WTC11 (cell line): ENCODE data around the gene DNAH11. TPM values are rescaled to one million over a fixed set of nuclear protein-coding genes. Genes with fewer than 3 reads are reported as not detected.

Experiments
- ATAC-seq: fragments of 200-7000 bp; cut with Tn5 transposase; 2 replicates; pipeline ENCODE4 v1.10.0; 2021; ENCODE audit warnings: mild to moderate bottlenecking, moderate library complexity
- CTCF ChIA-PET: fragments of 300-600 bp; sonication (Branson Sonifier 250); formaldehyde crosslinking; loops from one replicate; lab custom pipeline; 2021; ENCODE audit warnings: antibody characterized with exemption; lab: Charles Lee
- POLR2A ChIA-PET: fragments of 350-600 bp; sonication (Branson Sonifier 250); formaldehyde crosslinking; loops from one replicate; lab custom pipeline; 2021; ENCODE audit warnings: antibody characterized with exemption; lab: Charles Lee
- DNase-seq: peaks from one replicate; pipeline ENCODE4 v3.0.0; 2021; ENCODE audit warnings: low spot score
- H3K27ac Mint-ChIP-seq: 2 replicates; pipeline ENCODE4 v1.8.0; 2021; ENCODE audit warnings: mixed read lengths
- H3K27me3 Mint-ChIP-seq: 2 replicates; pipeline ENCODE4 v1.8.0; 2021; ENCODE audit warnings: low read depth, mild to moderate bottlenecking, moderate library complexity, mixed read lengths
- H3K36me3 Mint-ChIP-seq: 2 replicates; pipeline ENCODE4 v1.8.0; 2021; ENCODE audit warnings: mixed read lengths
- H3K4me1 Mint-ChIP-seq: 2 replicates; pipeline ENCODE4 v1.8.0; 2022; ENCODE audit warnings: mixed read lengths
- H3K4me3 Mint-ChIP-seq: 2 replicates; pipeline ENCODE4 v1.8.0; 2021; ENCODE audit warnings: mild to moderate bottlenecking, moderate library complexity, mixed read lengths
- H3K9me3 Mint-ChIP-seq: 2 replicates; pipeline ENCODE4 v1.8.0; 2021; ENCODE audit warnings: mixed read lengths
- ARID4B ChIP-seq: sonication (generic); formaldehyde crosslinking; IDR thresholded peaks from 2 replicates; pipeline ENCODE4 v1.8.0; 2023; ENCODE audit warnings: missing genetic modification reagents, mild to moderate bottlenecking, borderline replicate concordance
- ATF2 ChIP-seq: sonication (generic); formaldehyde crosslinking; IDR thresholded peaks from 2 replicates; pipeline ENCODE4 v1.8.1; 2022; ENCODE audit warnings: low read depth, missing genetic modification reagents, borderline replicate concordance
- ATF6 ChIP-seq: sonication (generic); formaldehyde crosslinking; IDR thresholded peaks from 2 replicates; pipeline ENCODE4 v1.8.1; 2023; ENCODE audit warnings: mild to moderate bottlenecking, missing genetic modification reagents
- CDX4 ChIP-seq: fragments of 250-450 bp; sonication (Bioruptor Pico); IDR thresholded peaks from 2 replicates; pipeline ENCODE4 v1.9.0; 2021; ENCODE audit warnings: moderate library complexity, mild to moderate bottlenecking, inconsistent platforms, borderline replicate concordance
- CREM ChIP-seq: sonication (generic); formaldehyde crosslinking; IDR thresholded peaks from 2 replicates; pipeline ENCODE4 v1.8.1; 2022; ENCODE audit warnings: mild to moderate bottlenecking, missing genetic modification reagents, moderate library complexity
- CTCF ChIP-seq: fragments of 200-600 bp; IDR thresholded peaks from 2 replicates; pipeline ENCODE4 v1.8.0; 2022; ENCODE audit warnings: antibody characterized with exemption
- E2F5 ChIP-seq: sonication (generic); formaldehyde crosslinking; IDR thresholded peaks from 2 replicates; pipeline ENCODE4 v1.8.1; 2022; ENCODE audit warnings: mild to moderate bottlenecking, moderate library complexity, missing genetic modification reagents
- ELF4 ChIP-seq: sonication (generic); formaldehyde crosslinking; IDR thresholded peaks from 2 replicates; pipeline ENCODE4 v1.8.1; 2022; ENCODE audit warnings: low read depth, mild to moderate bottlenecking, moderate library complexity, missing genetic modification reagents
- FOXK1 ChIP-seq: sonication (generic); formaldehyde crosslinking; IDR thresholded peaks from 2 replicates; pipeline ENCODE4 v1.8.0; 2022; ENCODE audit warnings: mild to moderate bottlenecking, moderate library complexity, missing genetic modification reagents
- FOXP4 ChIP-seq: sonication (generic); formaldehyde crosslinking; IDR thresholded peaks from 2 replicates; pipeline ENCODE4 v1.8.0; 2022; ENCODE audit warnings: mild to moderate bottlenecking, missing genetic modification reagents
- GRHL2 ChIP-seq: fragments of 250-450 bp; sonication (Bioruptor Pico); IDR thresholded peaks from 2 replicates; pipeline ENCODE4 v1.8.0; 2022; ENCODE audit warnings: mild to moderate bottlenecking, moderate library complexity; ENCODE audit not compliant: insufficient replicate concordance, severe bottlenecking
- IRF1 ChIP-seq: sonication (generic); formaldehyde crosslinking; IDR thresholded peaks from 2 replicates; pipeline ENCODE4 v1.8.0; 2023; ENCODE audit warnings: missing genetic modification reagents
- MXD4 ChIP-seq: fragments of 250-450 bp; sonication (Bioruptor Pico); IDR thresholded peaks from 2 replicates; pipeline ENCODE4 v1.8.0; 2021; ENCODE audit warnings: mild to moderate bottlenecking, moderate library complexity, borderline replicate concordance
- SMAD3 ChIP-seq: sonication (generic); formaldehyde crosslinking; IDR thresholded peaks from 2 replicates; pipeline ENCODE4 v1.8.0; 2022; ENCODE audit warnings: missing genetic modification reagents, mild to moderate bottlenecking, borderline replicate concordance
- TEAD1 ChIP-seq: sonication (generic); formaldehyde crosslinking; IDR thresholded peaks from 2 replicates; pipeline ENCODE4 v1.8.0; 2022; ENCODE audit warnings: mild to moderate bottlenecking, missing genetic modification reagents
- USF1 ChIP-seq: sonication (generic); formaldehyde crosslinking; IDR thresholded peaks from 2 replicates; pipeline ENCODE4 v1.8.0; 2022; ENCODE audit warnings: mild to moderate bottlenecking, missing genetic modification reagents
- ZNF219 ChIP-seq: sonication (generic); formaldehyde crosslinking; IDR thresholded peaks from 2 replicates; pipeline ENCODE4 v1.8.0; 2023; ENCODE audit warnings: missing genetic modification reagents, mild to moderate bottlenecking, borderline replicate concordance
- ZNF232 ChIP-seq: sonication (generic); formaldehyde crosslinking; IDR thresholded peaks from 2 replicates; pipeline ENCODE4 v1.8.0; 2022; ENCODE audit warnings: mild to moderate bottlenecking, missing genetic modification reagents
- ZSCAN18 ChIP-seq: fragments of 250-450 bp; sonication (Bioruptor Pico); IDR thresholded peaks from 2 replicates; pipeline ENCODE4 v2.1.2; 2022; ENCODE audit warnings: mild to moderate bottlenecking, moderate library complexity
- total RNA-seq: library from RNA; stranded (reverse); gene quantifications from 3 replicates; pipeline ENCODE4 v1.2.3, GENCODE V29; 2021

DNAH11 gene
- total RNA-seq, 1 experiment from 2014 or later, result 6.4 TPM

- H3K27ac Mint-ChIP-seq, result 0 out of 2 replicates have a peak overlapping the region, but pooled peaks have one; percentile 73
- DNase-seq (no peak), ATAC-seq (no peak)
- TF ChIP-seq ZNF232 (CRISPR knock-in tag) (no peak), E2F5 (no peak), FOXK1 (CRISPR knock-in tag) (no peak), ELF4 (CRISPR knock-in tag) (no peak), SMAD3 (CRISPR knock-in tag) (no peak), TEAD1 (CRISPR knock-in tag) (no peak), ARID4B (CRISPR knock-in tag) (no peak), ZNF219 (CRISPR knock-in tag) (no peak), USF1 (no peak), CDX4 (no peak), GRHL2 (CRISPR knock-in tag) (no peak), ATF6 (no peak), ATF2 (CRISPR knock-in tag) (no peak), ZSCAN18 (no peak), CTCF (no peak), CREM (no peak), IRF1 (CRISPR knock-in tag) (no peak), MXD4 (CRISPR knock-in tag) (no peak), FOXP4 (no peak)
- CTCF ChIA-PET, result no interaction called here
- POLR2A ChIA-PET, result no interaction called here
- peaks cover 31% of the 10 kb centered on the region for H3K4me1 Mint-ChIP-seq
- H3K36me3 Mint-ChIP-seq, result peaks cover 45% of the 10 kb centered on the region
- H3K9me3 Mint-ChIP-seq, result no peaks in the 10 kb centered on the region
- H3K27me3 Mint-ChIP-seq, result no peaks in the 10 kb centered on the region
- no peak overlapping the region for H3K4me3 Mint-ChIP-seq
Measured at GRCh38 chr7:21916629-21917028, 373.8 kb downstream of the DNAH11 start.
